AG04449 (cell line): ENCODE measurements around the gene BCL6.

ENCODE experiments used
- CTCF ChIA-PET: fragments of 350-600 bp; formaldehyde crosslinking; extraction: SDS; loops from one replicate; lab custom pipeline; 2021; ENCODE audit warnings: antibody characterized with exemption; lab: Yijun Ruan, JAX
- POLR2A ChIA-PET: fragments of 400-600, 350-600 bp; formaldehyde crosslinking; extraction: SDS; loops from one replicate; lab custom pipeline; 2020; ENCODE audit warnings: antibody characterized with exemption, inconsistent platforms; lab: Yijun Ruan, JAX
- DNase-seq: peaks from one replicate; pipeline ENCODE4 v3.0.0-alpha.2; 2010; ENCODE audit warnings: low read depth, low spot score
- H3K4me3 ChIP-seq: 2 replicates; pipeline ENCODE4 v1.5.1; 2011; ENCODE audit warnings: low read depth, mild to moderate bottlenecking, control low read depth, low read length
- TF ChIP-seq, protein P1 (sequence below): IDR thresholded peaks from one replicate; pipeline ENCODE4 v1.5.1; 2011; ENCODE audit warnings: mild to moderate bottlenecking, moderate library complexity, low read length, control low read depth, inconsistent platforms; ENCODE audit not compliant: insufficient read depth; ENCODE audit errors: missing control alignments

Gene BCL6

GRCh38 chr3:187746442-187747281 lies 1.4 kb upstream of the BCL6 start:
- DNase-seq: no peak
- peak overlapping the region; percentile 94 for H3K4me3 ChIP-seq
- TF ChIP-seq, protein P1, sequence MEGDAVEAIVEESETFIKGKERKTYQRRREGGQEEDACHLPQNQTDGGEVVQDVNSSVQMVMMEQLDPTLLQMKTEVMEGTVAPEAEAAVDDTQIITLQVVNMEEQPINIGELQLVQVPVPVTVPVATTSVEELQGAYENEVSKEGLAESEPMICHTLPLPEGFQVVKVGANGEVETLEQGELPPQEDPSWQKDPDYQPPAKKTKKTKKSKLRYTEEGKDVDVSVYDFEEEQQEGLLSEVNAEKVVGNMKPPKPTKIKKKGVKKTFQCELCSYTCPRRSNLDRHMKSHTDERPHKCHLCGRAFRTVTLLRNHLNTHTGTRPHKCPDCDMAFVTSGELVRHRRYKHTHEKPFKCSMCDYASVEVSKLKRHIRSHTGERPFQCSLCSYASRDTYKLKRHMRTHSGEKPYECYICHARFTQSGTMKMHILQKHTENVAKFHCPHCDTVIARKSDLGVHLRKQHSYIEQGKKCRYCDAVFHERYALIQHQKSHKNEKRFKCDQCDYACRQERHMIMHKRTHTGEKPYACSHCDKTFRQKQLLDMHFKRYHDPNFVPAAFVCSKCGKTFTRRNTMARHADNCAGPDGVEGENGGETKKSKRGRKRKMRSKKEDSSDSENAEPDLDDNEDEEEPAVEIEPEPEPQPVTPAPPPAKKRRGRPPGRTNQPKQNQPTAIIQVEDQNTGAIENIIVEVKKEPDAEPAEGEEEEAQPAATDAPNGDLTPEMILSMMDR: no peak
- ChIA-PET CTCF (interaction anchor here (0.7 to 6.4 kb wide), 35 partner anchors 8 to 1487 kb away, joined by 3 to 72 read pairs (median 4); partner anchors contain the start of gene LPP), POLR2A (interaction anchor here (0.8 to 1.9 kb wide), 3 partner anchors 407 to 548 kb away, joined by 3 to 19 read pairs (median 7); partner anchors contain the start of gene LPP)

DNA sequence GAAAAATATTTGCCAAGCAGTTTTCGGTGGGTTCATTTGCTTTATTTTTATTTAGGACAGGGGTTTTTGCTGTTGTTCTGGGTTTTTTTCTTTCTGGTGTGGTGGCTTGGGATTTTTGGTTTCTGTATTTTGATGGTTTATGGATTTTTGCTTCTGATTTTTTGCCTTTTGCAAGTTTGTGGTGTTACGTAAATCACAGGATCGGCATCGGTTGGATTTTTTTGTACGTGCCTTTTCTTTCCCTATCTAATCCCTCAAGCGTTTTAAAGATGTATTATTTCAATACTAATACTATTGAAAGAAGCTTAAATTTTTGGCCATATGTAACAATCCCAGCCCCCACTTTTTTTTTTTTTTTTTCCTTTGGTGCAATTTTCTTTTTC lies 782 bp upstream of the BCL6 start:
- CTCF ChIA-PET: interaction anchor here (0.8 to 6.4 kb wide), 9 partner anchors 10 to 1209 kb away, joined by 3 to 72 read pairs (median 10); no protein-coding TSS in a partner anchor
- POLR2A ChIA-PET: interaction anchor here (0.7 to 1.9 kb wide), 18 partner anchors 14 to 1209 kb away, joined by 3 to 19 read pairs (median 4); partner anchors contain the start of gene LPP
- DNase-seq: no peak
- H3K4me3 ChIP-seq: peak overlapping the region; percentile 94
- TF ChIP-seq, protein P1: no peak

GRCh38 chr3:187744169-187745151 lies 808 bp downstream of the BCL6 start:
- TF ChIP-seq, protein P1: no peak
- CTCF ChIA-PET: interaction anchor here (1.2 to 6.4 kb wide), 5 partner anchors 16 to 1210 kb away, joined by 3 to 72 read pairs (median 47); no protein-coding TSS in a partner anchor
- H3K4me3 ChIP-seq: peak overlapping the region; percentile 94
- no peak for DNase-seq
- POLR2A ChIA-PET: interaction anchor here (0.6 to 1.9 kb wide), 21 partner anchors 15 to 1210 kb away, joined by 3 to 19 read pairs (median 4); partner anchors contain the start of gene LPP

DNA sequence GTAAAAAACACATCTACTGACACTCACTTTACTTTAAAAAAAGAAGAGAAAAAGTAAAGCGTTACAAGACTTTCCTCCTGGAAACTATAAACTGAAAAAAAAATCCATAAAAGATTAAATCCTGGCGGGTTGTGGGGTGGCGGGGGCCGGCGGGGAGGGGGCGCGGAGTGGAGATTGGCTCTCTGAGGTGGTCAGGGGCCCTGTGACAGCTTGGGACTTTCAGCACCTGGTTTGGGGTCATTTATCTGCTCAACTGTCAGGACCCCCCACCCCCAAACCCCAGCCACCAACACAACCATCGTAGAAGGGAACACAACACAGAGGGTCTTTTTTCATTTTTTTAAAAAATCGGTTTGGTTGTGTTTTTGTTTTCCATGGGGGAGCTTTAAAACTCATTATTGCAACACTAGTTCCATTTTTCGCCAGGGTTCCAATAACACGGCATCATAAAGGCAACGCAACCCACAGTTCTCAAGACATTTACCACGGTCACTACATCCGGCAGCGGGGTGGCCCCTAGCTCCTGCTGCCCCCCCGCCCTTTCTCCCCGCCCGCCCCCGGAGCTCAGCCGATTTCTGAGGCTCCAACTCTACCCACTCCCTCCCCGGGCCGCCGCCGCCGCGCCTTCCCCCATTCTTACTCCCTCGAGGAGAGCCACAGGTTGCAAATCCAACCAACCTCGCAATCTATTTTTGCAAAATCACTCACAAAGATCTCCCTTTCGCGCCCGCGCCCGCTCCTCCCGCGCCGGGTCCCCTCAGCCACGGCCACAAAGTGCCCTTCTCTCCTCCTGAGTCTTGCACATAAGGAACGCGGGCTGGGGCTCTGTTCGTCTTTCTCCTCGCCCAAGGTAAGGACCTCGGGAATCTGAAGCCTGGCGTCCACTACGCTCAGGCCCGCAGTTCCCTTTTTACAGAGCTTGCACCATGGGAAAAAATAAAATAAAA lies 1.8 kb downstream of the BCL6 start:
- ChIA-PET POLR2A (interaction anchor here (0.6 to 1.7 kb wide), 4 partner anchors 24 to 527 kb away, joined by 4 to 9 read pairs (median 4); no protein-coding TSS in a partner anchor), CTCF (interaction anchor here (0.7 to 2.5 kb wide), 16 partner anchors 10 to 1211 kb away, joined by 3 to 47 read pairs (median 4); no protein-coding TSS in a partner anchor)
- DNase-seq: no peak
- TF ChIP-seq, protein P1: no peak
- H3K4me3 ChIP-seq: peak overlapping the region; percentile 94
